Inflammatory macrophage treated with lipopolysaccharide for 4 hours (primary cell): ENCODE data around the gene KLRC1.
A peak's percentile ranks its signal among the peaks of the same experiment; 100 is the strongest.
"Not testable (repeated sequence)": the region's sequence is repeated elsewhere in the genome, so short reads cannot be mapped to it uniquely, and the experiment has no call there.

Source experiments
- DNase-seq: peaks from one replicate; pipeline ENCODE4 v3.0.0-alpha.2; 2020

KLRC1 gene

DNA sequence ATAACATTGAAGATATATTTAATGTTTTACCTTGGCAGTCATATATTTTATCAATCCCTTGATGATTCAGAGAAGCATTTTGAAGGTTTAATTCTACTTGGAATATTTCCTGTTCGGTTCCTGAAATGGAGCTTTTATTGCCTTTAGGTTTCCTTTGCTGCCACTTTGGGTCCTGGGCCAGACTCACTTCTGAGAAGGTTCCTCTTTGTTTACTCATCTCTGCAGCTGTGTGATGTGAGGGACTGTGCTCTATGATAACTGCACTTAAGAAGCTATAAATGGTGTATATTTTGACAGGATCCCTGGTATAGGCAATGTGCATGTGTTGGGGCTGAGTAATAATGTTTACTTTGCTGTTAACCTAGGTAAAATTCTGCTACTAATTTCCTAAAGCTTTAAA is 32.8 kb downstream of the KLRC1 start, which contains the start of gene KLRC3:
Gene KLRC3, minus strand, starts transcription at position 262 of the 400 bp plus-strand sequence. Its CDS starts 45 bp downstream, at position 217.
- not testable (repeated sequence) for DNase-seq

DNA sequence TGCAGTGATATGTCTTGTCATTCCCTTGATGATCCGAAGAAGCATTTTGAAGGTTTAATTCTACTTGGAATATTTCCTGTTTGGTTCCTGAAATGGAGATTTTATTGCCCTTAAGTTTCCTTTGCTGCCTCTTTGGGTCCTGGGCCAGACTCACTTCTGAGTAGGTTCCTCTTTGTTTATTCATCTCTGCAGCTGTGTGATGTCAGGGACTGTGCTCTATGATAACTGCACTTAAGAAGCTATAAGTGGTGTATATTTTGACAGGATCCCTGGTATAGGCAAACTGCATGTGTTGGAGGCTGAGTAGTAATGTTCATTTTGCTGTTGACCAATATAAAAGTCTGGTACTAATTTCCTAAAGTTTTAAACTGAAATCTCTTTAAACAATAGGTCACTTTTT is 43.8 kb downstream of the KLRC1 start, which contains the start of gene KLRC4:
Gene KLRC4, minus strand, starts transcription at position 366 of the 400 bp plus-strand sequence. Its CDS starts 182 bp downstream, at position 184.
- DNase-seq, result peak; percentile 6

DNA sequence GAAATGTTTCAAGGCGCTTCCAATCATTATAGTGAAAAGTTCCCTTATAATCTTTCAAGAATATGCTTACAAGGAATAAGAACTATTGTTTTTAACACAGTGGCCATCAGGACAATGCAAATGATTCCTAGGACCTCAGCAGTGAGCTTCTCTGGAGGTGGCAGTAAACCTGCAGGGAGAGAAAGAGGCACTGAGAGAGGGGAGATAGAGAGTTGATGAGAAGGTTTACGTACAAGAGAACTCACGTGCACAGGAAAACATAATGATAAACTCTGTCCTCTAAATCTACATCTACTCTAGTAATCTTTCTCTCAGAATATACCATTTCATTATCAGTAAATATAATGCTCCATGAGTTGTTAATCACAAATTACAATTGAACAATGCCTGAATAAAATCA is 44.3 kb downstream of the KLRC1 start:
- no peak for DNase-seq

DNA sequence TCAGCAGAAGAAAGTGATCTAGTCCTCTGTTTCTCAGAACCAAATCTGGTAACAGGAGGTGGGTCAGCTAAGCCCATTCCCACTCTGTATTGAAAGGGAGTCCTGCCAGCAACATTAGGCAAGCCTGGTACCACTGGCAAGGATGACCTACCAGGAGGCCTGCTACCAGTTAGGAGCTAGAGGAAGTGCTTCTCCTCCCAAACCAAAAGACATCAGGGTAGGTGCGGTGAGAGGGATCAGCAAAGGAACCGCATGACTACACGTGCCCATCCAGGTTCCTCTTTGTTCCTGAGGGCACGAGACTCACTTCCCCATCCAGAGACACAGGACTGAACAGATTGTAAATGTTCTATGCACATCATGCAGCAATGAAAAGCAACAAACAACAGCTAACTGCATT is 46.5 kb downstream of the KLRC1 start:
- DNase-seq, result peak; percentile 38

DNA sequence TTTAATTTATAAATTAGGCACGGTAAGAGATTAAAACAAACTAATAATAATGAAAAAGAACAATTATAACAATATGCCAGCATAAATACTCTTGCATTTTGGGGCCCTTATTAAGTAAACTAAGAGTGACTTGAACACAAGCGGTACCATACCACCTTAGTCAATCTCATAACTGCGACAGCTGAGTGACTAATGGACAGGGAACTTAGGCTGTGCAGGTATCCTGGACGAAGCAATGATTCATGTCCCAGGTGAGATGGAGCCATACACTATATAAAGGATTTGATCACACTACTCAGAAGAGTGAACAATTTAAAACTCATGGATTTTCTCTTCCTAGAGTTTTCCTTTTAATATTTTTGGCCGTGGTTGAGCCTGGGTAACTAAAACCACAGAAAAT is 47.9 kb downstream of the KLRC1 start:
- DNase-seq, result no peak

DNA sequence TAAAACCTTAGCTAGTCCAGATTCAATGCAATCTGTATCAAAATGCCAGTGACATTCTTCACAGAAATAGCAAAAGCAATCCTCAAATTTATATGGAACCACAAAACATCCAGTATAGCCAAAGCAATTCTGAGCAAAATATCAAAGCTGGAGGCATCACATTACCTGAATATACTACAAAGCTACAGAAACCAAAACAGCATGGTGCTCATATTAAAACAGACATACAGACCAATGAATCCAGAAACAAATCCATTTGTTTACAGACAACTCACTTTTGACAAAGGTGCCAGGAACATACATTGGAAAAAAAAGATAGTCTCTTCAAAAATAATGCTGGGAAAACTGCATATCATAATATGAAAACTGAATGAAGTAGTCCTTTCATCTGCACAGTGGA is 48.4 kb downstream of the KLRC1 start:
- DNase-seq, result no peak

DNA sequence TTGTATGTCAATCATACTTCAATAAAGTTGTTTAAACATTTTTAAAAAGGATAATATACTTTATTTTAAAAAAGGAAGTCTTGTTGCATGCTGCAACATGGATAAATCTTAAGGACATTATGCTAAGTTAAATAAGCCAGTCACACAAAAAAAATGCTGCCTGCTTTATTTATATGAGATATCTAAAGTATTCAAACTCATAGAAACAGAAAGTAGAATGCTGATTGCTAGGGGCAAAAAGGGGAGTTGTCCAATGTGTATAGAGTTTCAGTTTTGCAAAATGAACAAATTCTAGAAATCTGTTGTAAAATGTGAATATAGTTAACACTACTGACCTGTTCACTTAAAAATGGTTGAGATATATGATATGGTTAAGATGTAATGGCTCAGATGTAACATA is 52.3 kb downstream of the KLRC1 start:
- no peak for DNase-seq

DNA sequence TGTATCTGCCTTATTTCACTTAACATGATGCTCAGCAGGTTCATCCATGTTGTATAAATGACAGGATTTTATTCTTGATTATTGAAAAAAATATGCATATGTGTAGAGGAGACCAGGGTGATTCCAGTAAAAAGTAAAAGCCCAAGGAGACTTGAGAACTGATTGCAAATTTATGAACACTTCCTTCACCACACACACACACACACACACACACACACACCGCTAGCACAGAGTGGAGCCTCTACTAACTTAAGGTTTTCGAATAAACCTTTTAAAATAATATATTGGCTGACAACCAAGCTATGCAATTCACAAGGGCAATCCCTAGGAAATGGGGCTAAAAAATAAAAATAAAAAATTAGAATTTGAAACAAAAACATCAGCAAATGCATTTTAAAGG is 55.0 kb downstream of the KLRC1 start:
- DNase-seq, result no peak

DNA sequence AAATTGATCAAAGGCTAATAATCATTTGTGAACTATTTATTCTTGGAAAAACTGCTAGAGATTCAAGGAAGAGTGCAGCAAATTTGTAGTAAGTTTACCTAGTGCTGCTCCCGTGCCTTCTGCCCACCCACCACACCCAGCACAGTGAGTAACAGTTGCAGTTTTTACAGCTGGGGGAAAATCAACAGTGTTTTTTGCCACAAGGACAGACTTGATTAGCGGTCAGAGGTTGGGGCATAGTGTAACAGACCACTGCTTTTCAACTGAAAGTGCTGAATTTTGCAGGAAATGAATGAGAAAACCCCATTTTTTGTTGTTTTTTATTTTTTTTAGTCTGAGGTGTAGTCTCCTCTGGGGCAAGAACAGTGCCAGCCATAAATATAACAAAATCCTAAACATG is 55.9 kb downstream of the KLRC1 start:
- no peak for DNase-seq

DNA sequence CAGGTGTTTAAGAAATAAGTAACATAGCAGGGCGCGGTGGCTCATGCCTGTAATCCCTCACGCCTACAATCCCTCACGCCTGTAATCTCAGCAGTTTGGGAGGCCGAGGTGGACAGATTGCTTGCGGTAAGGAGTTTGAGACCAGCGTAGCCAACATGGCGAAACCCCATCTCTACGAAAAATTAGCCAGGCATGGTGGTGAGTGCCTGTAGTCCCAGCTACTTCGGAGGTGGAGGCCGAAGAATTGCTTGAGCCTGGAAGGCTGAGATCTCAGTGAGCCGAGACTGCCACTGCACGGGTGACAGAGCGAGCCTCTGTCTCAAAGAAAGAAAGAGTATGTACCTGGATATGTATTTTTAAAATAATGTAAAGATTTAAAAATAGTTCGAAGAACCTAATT is 57.0 kb downstream of the KLRC1 start:
- not testable (repeated sequence) for DNase-seq
